Osteoblast (primary cell): ENCODE data around the gene CFL1. TPM values are rescaled to one million over a fixed set of nuclear protein-coding genes. Genes with fewer than 3 reads are reported as not detected.

ENCODE experiments used
- DNase-seq: peaks from one replicate; pipeline ENCODE4 v3.0.0; 2011; ENCODE audit warnings: low spot score, mixed read lengths; ENCODE audit not compliant: insufficient read length; ENCODE audit errors: missing footprints
- H2AFZ ChIP-seq: 2 replicates; pipeline ENCODE4 v1.6.0; 2011; ENCODE audit warnings: mild to moderate bottlenecking, low read length
- H3K27ac ChIP-seq: 2 replicates; pipeline ENCODE4 v1.5.1; 2011; ENCODE audit warnings: mild to moderate bottlenecking, low read depth, low read length, moderate library complexity
- H3K27me3 ChIP-seq: 2 replicates; pipeline ENCODE4 v1.6.0; 2012; ENCODE audit warnings: mild to moderate bottlenecking, control low read depth, inconsistent platforms, low read length, moderate library complexity; ENCODE audit not compliant: insufficient read depth
- H3K36me3 ChIP-seq: 2 replicates; pipeline ENCODE4 v1.5.1; 2011; ENCODE audit warnings: mild to moderate bottlenecking, low read length, control low read depth, moderate library complexity; ENCODE audit not compliant: insufficient read depth
- H3K4me1 ChIP-seq: 2 replicates; pipeline ENCODE4 v1.5.1; 2011; ENCODE audit warnings: mild to moderate bottlenecking, low read length, control low read depth, moderate library complexity; ENCODE audit not compliant: insufficient read depth
- H3K4me2 ChIP-seq: 2 replicates; pipeline ENCODE4 v1.6.0; 2011; ENCODE audit warnings: mild to moderate bottlenecking, low read length; ENCODE audit not compliant: insufficient read depth
- H3K4me3 ChIP-seq: fragments of 200-600 bp; sonication (generic); 3 replicates; pipeline ENCODE4 v1.5.1; 2012; ENCODE audit warnings: mild to moderate bottlenecking, low read length, inconsistent platforms; ENCODE audit not compliant: insufficient read depth
- H3K79me2 ChIP-seq: 2 replicates; pipeline ENCODE4 v1.6.0; 2012; ENCODE audit warnings: mild to moderate bottlenecking, low read length, control low read depth, inconsistent platforms; ENCODE audit not compliant: insufficient read depth
- H3K9me3 ChIP-seq: 2 replicates; pipeline ENCODE4 v1.5.1; 2011; ENCODE audit warnings: low read depth, low read length, control low read depth
- H4K20me1 ChIP-seq: 2 replicates; pipeline ENCODE4 v1.6.0; 2012; ENCODE audit warnings: mild to moderate bottlenecking, low read length, control low read depth; ENCODE audit not compliant: insufficient read depth
- CTCF ChIP-seq: IDR thresholded peaks from 2 replicates; pipeline ENCODE4 v1.5.1; 2011; ENCODE audit warnings: mild to moderate bottlenecking, low read depth, low read length, moderate library complexity; ENCODE audit errors: extremely low read depth
- total RNA-seq: library from RNA; depleted of rRNA; stranded (reverse); fragments of >200 nt; gene quantifications from 2 replicates; pipeline ENCODE4 v1.2.3, GENCODE V29; 2012

CFL1 gene
- total RNA-seq, 1 donor, result 704 TPM

- DNase-seq, result no peak
- H3K4me1 ChIP-seq, result peaks cover 43% of the 10 kb centered on the region
- TF ChIP-seq CTCF, result no peak
- H3K9me3 ChIP-seq, result no peaks in the 10 kb centered on the region
- peak overlapping the region; percentile 100 for H3K4me2 ChIP-seq
- H3K4me3 ChIP-seq, result peak overlapping the region; percentile 95
- H2AFZ ChIP-seq, result peak overlapping the region; percentile 88
- H3K36me3 ChIP-seq, result peaks cover 51% of the 10 kb centered on the region
- peaks cover 41% of the 10 kb centered on the region for H4K20me1 ChIP-seq
- peak overlapping the region; percentile 81 for H3K27ac ChIP-seq
- H3K27me3 ChIP-seq, result no peaks in the 10 kb centered on the region
- peaks cover 58% of the 10 kb centered on the region for H3K79me2 ChIP-seq
Observed at GRCh38 chr11:65887723-65888162, 29.8 kb upstream of the CFL1 start.

GRCh38 chr11:65886826-65887722, 29.1 kb upstream of the CFL1 start:
- Histone ChIP-seq H3K36me3 (peaks cover 51% of the 10 kb centered on the region), H3K4me2 (peak overlapping the region; percentile 100), H3K27ac (peak overlapping the region; percentile 81), H3K4me3 (peak overlapping the region; percentile 95), H3K79me2 (peaks cover 52% of the 10 kb centered on the region), H4K20me1 (peaks cover 35% of the 10 kb centered on the region), H2AFZ (no peak overlapping the region), H3K27me3 (no peaks in the 10 kb centered on the region), H3K4me1 (peaks cover 37% of the 10 kb centered on the region), H3K9me3 (no peaks in the 10 kb centered on the region)
- peak; percentile 56 for DNase-seq
- no peak for TF ChIP-seq CTCF

GRCh38 chr11:65885808-65886536, 28.0 kb upstream of the CFL1 start:
- peaks cover 41% of the 10 kb centered on the region for H3K79me2 ChIP-seq
- no peaks in the 10 kb centered on the region for H3K27me3 ChIP-seq
- DNase-seq, result no peak
- no peak overlapping the region for H3K4me3 ChIP-seq
- H3K36me3 ChIP-seq, result peaks cover 47% of the 10 kb centered on the region
- no peaks in the 10 kb centered on the region for H3K9me3 ChIP-seq
- H3K4me2 ChIP-seq, result no peak overlapping the region
- no peak overlapping the region for H3K27ac ChIP-seq
- no peak overlapping the region for H2AFZ ChIP-seq
- peaks cover 24% of the 10 kb centered on the region for H4K20me1 ChIP-seq
- peaks cover 32% of the 10 kb centered on the region for H3K4me1 ChIP-seq
- TF ChIP-seq CTCF, result no peak

- Histone ChIP-seq H4K20me1 (peaks cover 21% of the 10 kb centered on the region), H3K4me1 (peaks cover 32% of the 10 kb centered on the region), H3K27me3 (no peaks in the 10 kb centered on the region), H3K4me3 (no peak overlapping the region), H3K4me2 (no peak overlapping the region), H2AFZ (no peak overlapping the region), H3K27ac (no peak overlapping the region), H3K9me3 (no peaks in the 10 kb centered on the region), H3K79me2 (peaks cover 41% of the 10 kb centered on the region), H3K36me3 (peaks cover 47% of the 10 kb centered on the region)
- no peak for TF ChIP-seq CTCF
- DNase-seq, result no peak
Observed at GRCh38 chr11:65885231-65885630, 27.3 kb upstream of the CFL1 start.
